ENCODE data around the gene CHCHD3. TPM values are rescaled to one million over a fixed set of nuclear protein-coding genes. Genes with fewer than 3 reads are reported as not detected.

CHCHD3 gene
- polyA plus RNA-seq, 1 donor, result 56.8 TPM

- Histone ChIP-seq H3K27ac (ENCODE audit: low read length) (no peak overlapping the region), H3K4me1 (ENCODE audit: control insufficient read depth, insufficient read depth, low read length) (no peaks in the 10 kb centered on the region), H3K36me3 (ENCODE audit: control insufficient read depth, insufficient read depth, low read length) (peaks cover 2% of the 10 kb centered on the region), H3K27me3 (ENCODE audit: control insufficient read depth, insufficient read depth, low read length) (no peaks in the 10 kb centered on the region), H3K9me3 (ENCODE audit: control insufficient read depth, low read depth, low read length) (no peaks in the 10 kb centered on the region), H3K4me3 (ENCODE audit: low read length) (no peak overlapping the region)
- no peak for DNase-seq
- 100% methylated on average over 1 of the region's 4 CpGs for WGBS (ENCODE audit: insufficient coverage, low lambda C conversion rate)
Measured at GRCh38 chr7:132858760-132859159, 223.1 kb downstream of the CHCHD3 start.

GRCh38 chr7:132858251-132858650, 223.6 kb downstream of the CHCHD3 start:
- H3K4me1 ChIP-seq (ENCODE audit: control insufficient read depth, insufficient read depth, low read length), result no peaks in the 10 kb centered on the region
- no peak overlapping the region for H3K27ac ChIP-seq (ENCODE audit: low read length)
- no peaks in the 10 kb centered on the region for H3K9me3 ChIP-seq (ENCODE audit: control insufficient read depth, low read depth, low read length)
- no peak for DNase-seq
- no peak overlapping the region for H3K4me3 ChIP-seq (ENCODE audit: low read length)
- no CpG with 5 or more reads among the region's 2 CpGs for WGBS (ENCODE audit: insufficient coverage, low lambda C conversion rate)
- H3K36me3 ChIP-seq (ENCODE audit: control insufficient read depth, insufficient read depth, low read length), result no peaks in the 10 kb centered on the region
- no peaks in the 10 kb centered on the region for H3K27me3 ChIP-seq (ENCODE audit: control insufficient read depth, insufficient read depth, low read length)

- WGBS (ENCODE audit: insufficient coverage, low lambda C conversion rate), result 93% methylated on average over 2 of the region's 4 CpGs
- no peak overlapping the region for H3K4me3 ChIP-seq (ENCODE audit: low read length)
- no peaks in the 10 kb centered on the region for H3K27me3 ChIP-seq (ENCODE audit: control insufficient read depth, insufficient read depth, low read length)
- no peak for DNase-seq
- H3K36me3 ChIP-seq (ENCODE audit: control insufficient read depth, insufficient read depth, low read length), result no peaks in the 10 kb centered on the region
- no peak overlapping the region for H3K27ac ChIP-seq (ENCODE audit: low read length)
- no peaks in the 10 kb centered on the region for H3K9me3 ChIP-seq (ENCODE audit: control insufficient read depth, low read depth, low read length)
- no peaks in the 10 kb centered on the region for H3K4me1 ChIP-seq (ENCODE audit: control insufficient read depth, insufficient read depth, low read length)
Measured at GRCh38 chr7:132857703-132858102, 224.2 kb downstream of the CHCHD3 start.

- Histone ChIP-seq H3K4me1 (ENCODE audit: control insufficient read depth, insufficient read depth, low read length) (no peaks in the 10 kb centered on the region), H3K36me3 (ENCODE audit: control insufficient read depth, insufficient read depth, low read length) (no peaks in the 10 kb centered on the region), H3K4me3 (ENCODE audit: low read length) (no peak overlapping the region), H3K27me3 (ENCODE audit: control insufficient read depth, insufficient read depth, low read length) (no peaks in the 10 kb centered on the region), H3K27ac (ENCODE audit: low read length) (no peak overlapping the region), H3K9me3 (ENCODE audit: control insufficient read depth, low read depth, low read length) (no peaks in the 10 kb centered on the region)
- WGBS (ENCODE audit: insufficient coverage, low lambda C conversion rate), result 100% methylated on average over 1 of the region's 4 CpGs
- DNase-seq, result no peak
Measured at GRCh38 chr7:132857031-132857430, 224.9 kb downstream of the CHCHD3 start.

GRCh38 chr7:132856416-132856815, 225.5 kb downstream of the CHCHD3 start:
- WGBS (ENCODE audit: insufficient coverage, low lambda C conversion rate), result 100% methylated on average over 1 of the region's 5 CpGs
- no peak overlapping the region for H3K4me3 ChIP-seq (ENCODE audit: low read length)
- no peaks in the 10 kb centered on the region for H3K4me1 ChIP-seq (ENCODE audit: control insufficient read depth, insufficient read depth, low read length)
- no peaks in the 10 kb centered on the region for H3K27me3 ChIP-seq (ENCODE audit: control insufficient read depth, insufficient read depth, low read length)
- no peaks in the 10 kb centered on the region for H3K36me3 ChIP-seq (ENCODE audit: control insufficient read depth, insufficient read depth, low read length)
- H3K9me3 ChIP-seq (ENCODE audit: control insufficient read depth, low read depth, low read length), result no peaks in the 10 kb centered on the region
- DNase-seq, result no peak
- no peak overlapping the region for H3K27ac ChIP-seq (ENCODE audit: low read length)

- Histone ChIP-seq H3K36me3 (ENCODE audit: control insufficient read depth, insufficient read depth, low read length) (no peaks in the 10 kb centered on the region), H3K27me3 (ENCODE audit: control insufficient read depth, insufficient read depth, low read length) (no peaks in the 10 kb centered on the region), H3K4me1 (ENCODE audit: control insufficient read depth, insufficient read depth, low read length) (no peaks in the 10 kb centered on the region), H3K9me3 (ENCODE audit: control insufficient read depth, low read depth, low read length) (no peaks in the 10 kb centered on the region), H3K27ac (ENCODE audit: low read length) (no peak overlapping the region), H3K4me3 (ENCODE audit: low read length) (no peak overlapping the region)
- DNase-seq, result no peak
- no CpG with 5 or more reads among the region's 2 CpGs for WGBS (ENCODE audit: insufficient coverage, low lambda C conversion rate)
Measured at GRCh38 chr7:132855901-132856300, 226.0 kb downstream of the CHCHD3 start.

- H3K4me3 ChIP-seq (ENCODE audit: low read length), result no peak overlapping the region
- no peak for DNase-seq
- no peaks in the 10 kb centered on the region for H3K36me3 ChIP-seq (ENCODE audit: control insufficient read depth, insufficient read depth, low read length)
- WGBS (ENCODE audit: insufficient coverage, low lambda C conversion rate), result 100% methylated on average over 1 of the region's 1 CpG
- no peaks in the 10 kb centered on the region for H3K27me3 ChIP-seq (ENCODE audit: control insufficient read depth, insufficient read depth, low read length)
- H3K27ac ChIP-seq (ENCODE audit: low read length), result no peak overlapping the region
- no peaks in the 10 kb centered on the region for H3K9me3 ChIP-seq (ENCODE audit: control insufficient read depth, low read depth, low read length)
- no peaks in the 10 kb centered on the region for H3K4me1 ChIP-seq (ENCODE audit: control insufficient read depth, insufficient read depth, low read length)
Measured at GRCh38 chr7:132854238-132854637, 227.7 kb downstream of the CHCHD3 start.

GRCh38 chr7:132847376-132847775, 234.5 kb downstream of the CHCHD3 start:
- WGBS (ENCODE audit: insufficient coverage, low lambda C conversion rate), result no CpG with 5 or more reads among the region's 7 CpGs
- no peak for DNase-seq
- no peaks in the 10 kb centered on the region for H3K27me3 ChIP-seq (ENCODE audit: control insufficient read depth, insufficient read depth, low read length)

GRCh38 chr7:132846086-132846485, 235.8 kb downstream of the CHCHD3 start:
- no peak for DNase-seq
- Histone ChIP-seq H3K27ac (ENCODE audit: low read length) (no peak overlapping the region), H3K36me3 (ENCODE audit: control insufficient read depth, insufficient read depth, low read length) (peaks cover 2% of the 10 kb centered on the region), H3K4me3 (ENCODE audit: low read length) (no peak overlapping the region), H3K9me3 (ENCODE audit: control insufficient read depth, low read depth, low read length) (no peaks in the 10 kb centered on the region), H3K27me3 (ENCODE audit: control insufficient read depth, insufficient read depth, low read length) (no peaks in the 10 kb centered on the region), H3K4me1 (ENCODE audit: control insufficient read depth, insufficient read depth, low read length) (no peaks in the 10 kb centered on the region)
- WGBS (ENCODE audit: insufficient coverage, low lambda C conversion rate), result no CpG with 5 or more reads among the region's 3 CpGs

More at GRCh38 chr7:132847376-132847775, 234.5 kb downstream of the CHCHD3 start:
- Histone ChIP-seq H3K36me3 (ENCODE audit: control insufficient read depth, insufficient read depth, low read length) (peaks cover 2% of the 10 kb centered on the region), H3K9me3 (ENCODE audit: control insufficient read depth, low read depth, low read length) (no peaks in the 10 kb centered on the region), H3K27ac (ENCODE audit: low read length) (no peak overlapping the region), H3K4me1 (ENCODE audit: control insufficient read depth, insufficient read depth, low read length) (no peaks in the 10 kb centered on the region), H3K4me3 (ENCODE audit: low read length) (no peak overlapping the region)

GRCh38 chr7:132842478-132842877, 239.4 kb downstream of the CHCHD3 start:
- H3K27ac ChIP-seq (ENCODE audit: low read length), result no peak overlapping the region
- H3K9me3 ChIP-seq (ENCODE audit: control insufficient read depth, low read depth, low read length), result no peaks in the 10 kb centered on the region
- no peak overlapping the region for H3K4me3 ChIP-seq (ENCODE audit: low read length)
- H3K4me1 ChIP-seq (ENCODE audit: control insufficient read depth, insufficient read depth, low read length), result no peaks in the 10 kb centered on the region
- H3K36me3 ChIP-seq (ENCODE audit: control insufficient read depth, insufficient read depth, low read length), result no peaks in the 10 kb centered on the region
- DNase-seq, result no peak
- H3K27me3 ChIP-seq (ENCODE audit: control insufficient read depth, insufficient read depth, low read length), result no peaks in the 10 kb centered on the region
- WGBS (ENCODE audit: insufficient coverage, low lambda C conversion rate), result 100% methylated on average over 1 of the region's 4 CpGs

- Histone ChIP-seq H3K4me1 (ENCODE audit: control insufficient read depth, insufficient read depth, low read length) (no peaks in the 10 kb centered on the region), H3K9me3 (ENCODE audit: control insufficient read depth, low read depth, low read length) (no peaks in the 10 kb centered on the region), H3K27me3 (ENCODE audit: control insufficient read depth, insufficient read depth, low read length) (no peaks in the 10 kb centered on the region), H3K36me3 (ENCODE audit: control insufficient read depth, insufficient read depth, low read length) (no peaks in the 10 kb centered on the region), H3K27ac (ENCODE audit: low read length) (no peak overlapping the region), H3K4me3 (ENCODE audit: low read length) (no peak overlapping the region)
- WGBS (ENCODE audit: insufficient coverage, low lambda C conversion rate), result no CpG with 5 or more reads among the region's 1 CpG
- no peak for DNase-seq
Measured at GRCh38 chr7:132840199-132840598, 241.7 kb downstream of the CHCHD3 start.
